HG02798 (cell line): ENCODE data around the gene RGL1.

Experiments
- ATAC-seq: cut with Tn5 transposase; IDR thresholded peaks from one replicate; pipeline ENCODE4 v1.9.1; 2021; ENCODE audit warnings: mild to moderate bottlenecking; ENCODE audit not compliant: unreplicated experiment, poor library complexity

RGL1 gene

GRCh38 chr1:183859119-183859518, 54.2 kb downstream of the RGL1 start:
- ATAC-seq, result no peak

- ATAC-seq, result no peak
Observed at GRCh38 chr1:183859831-183860230, 54.9 kb downstream of the RGL1 start.

- no peak for ATAC-seq
Observed at GRCh38 chr1:183862967-183863366, 58.0 kb downstream of the RGL1 start.

- no peak for ATAC-seq
Observed at GRCh38 chr1:183863852-183864251, 58.9 kb downstream of the RGL1 start.

- no peak for ATAC-seq
Observed at GRCh38 chr1:183864611-183865010, 59.7 kb downstream of the RGL1 start.

GRCh38 chr1:183869230-183869629, 64.3 kb downstream of the RGL1 start:
- ATAC-seq, result no peak

GRCh38 chr1:183869664-183870063, 64.7 kb downstream of the RGL1 start:
- ATAC-seq, result no peak

- no peak for ATAC-seq
Observed at GRCh38 chr1:183870351-183871077, 65.6 kb downstream of the RGL1 start.

GRCh38 chr1:183871142-183871541, 66.2 kb downstream of the RGL1 start:
- no peak for ATAC-seq

GRCh38 chr1:183871601-183872000, 66.7 kb downstream of the RGL1 start:
- ATAC-seq, result no peak

- no peak for ATAC-seq
Observed at GRCh38 chr1:183872403-183872802, 67.5 kb downstream of the RGL1 start.

- no peak for ATAC-seq
Observed at GRCh38 chr1:183873642-183874041, 68.7 kb downstream of the RGL1 start.

- ATAC-seq, result no peak
Observed at GRCh38 chr1:183876309-183876708, 71.4 kb downstream of the RGL1 start.

- no peak for ATAC-seq
Observed at GRCh38 chr1:183877053-183877720, 72.3 kb downstream of the RGL1 start.

- no peak for ATAC-seq
Observed at GRCh38 chr1:183879494-183879893, 74.6 kb downstream of the RGL1 start.

GRCh38 chr1:183879966-183880365, 75.0 kb downstream of the RGL1 start:
- no peak for ATAC-seq

- no peak for ATAC-seq
Observed at GRCh38 chr1:183880531-183881243, 75.8 kb downstream of the RGL1 start.

GRCh38 chr1:183881387-183882131, 76.6 kb downstream of the RGL1 start:
- no peak for ATAC-seq

- no peak for ATAC-seq
Observed at GRCh38 chr1:183882335-183883167, 77.6 kb downstream of the RGL1 start.

- no peak for ATAC-seq
Observed at GRCh38 chr1:183883623-183884022, 78.7 kb downstream of the RGL1 start.
